HG03097 (cell line): ENCODE results near the gene CCNB3.

ENCODE experiments used
- ATAC-seq: cut with Tn5 transposase; IDR thresholded peaks from one replicate; pipeline ENCODE4 v1.9.1; 2021; ENCODE audit not compliant: unreplicated experiment, low FRiP score

Gene CCNB3

GRCh38 chrX:50372966-50373365, 168.4 kb downstream of the CCNB3 start:
- no peak for ATAC-seq

- no peak for ATAC-seq
Measured at GRCh38 chrX:50375481-50376267, 171.1 kb downstream of the CCNB3 start.

- no peak for ATAC-seq
Measured at GRCh38 chrX:50381729-50382415, 177.3 kb downstream of the CCNB3 start.

- ATAC-seq: no peak
Measured at GRCh38 chrX:50386520-50386919, 182.0 kb downstream of the CCNB3 start.

- ATAC-seq: no peak
Measured at GRCh38 chrX:50393902-50394301, 189.3 kb downstream of the CCNB3 start.
